Uterus (tissue), 2 donors: Measurements from ENCODE around the gene DNAH12.

ENCODE experiments used
- POLR2A ChIP-seq, 2 donors: fragments of 450-650 bp; IDR thresholded peaks; one replicate each; pipeline ENCODE4 v1.6.1; 2016; ENCODE audit warnings: antibody characterized with exemption in 2 of 2, mild to moderate bottlenecking in 1 of 2, moderate library complexity in 1 of 2
- TF ChIP-seq, protein P1 (sequence below), 4 experiments: fragments of 200-600 bp in 2 of 4; fragments of 450-650 bp in 2 of 4; sonication (generic) in 2 of 4; IDR thresholded peaks; one replicate each; pipeline ENCODE4 v1.5.1; 2016 to 2019; ENCODE audit warnings: antibody characterized with exemption in 4 of 4, mild to moderate bottlenecking in 2 of 4, moderate library complexity in 1 of 4

DNA sequence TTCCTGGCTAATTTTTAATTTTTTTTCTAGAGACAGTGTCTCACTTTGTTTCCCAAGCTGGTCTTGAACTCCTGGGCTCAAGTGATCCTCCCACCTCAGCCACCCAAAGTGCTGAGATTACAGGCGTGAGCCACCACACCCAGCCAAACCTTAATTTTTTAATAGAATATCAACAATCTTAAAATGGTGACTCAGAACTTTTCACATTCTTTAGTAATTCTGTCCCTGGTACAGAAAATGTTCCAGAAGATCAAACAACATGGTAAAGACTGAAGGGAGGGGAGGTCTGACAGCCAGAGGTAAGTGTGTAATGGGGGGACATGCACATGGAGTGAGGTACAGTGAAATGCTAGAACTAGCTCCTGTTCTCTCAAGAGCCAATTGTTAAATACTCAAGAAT, 38.2 kb downstream of the DNAH12 start:
- TF ChIP-seq, protein P1, sequence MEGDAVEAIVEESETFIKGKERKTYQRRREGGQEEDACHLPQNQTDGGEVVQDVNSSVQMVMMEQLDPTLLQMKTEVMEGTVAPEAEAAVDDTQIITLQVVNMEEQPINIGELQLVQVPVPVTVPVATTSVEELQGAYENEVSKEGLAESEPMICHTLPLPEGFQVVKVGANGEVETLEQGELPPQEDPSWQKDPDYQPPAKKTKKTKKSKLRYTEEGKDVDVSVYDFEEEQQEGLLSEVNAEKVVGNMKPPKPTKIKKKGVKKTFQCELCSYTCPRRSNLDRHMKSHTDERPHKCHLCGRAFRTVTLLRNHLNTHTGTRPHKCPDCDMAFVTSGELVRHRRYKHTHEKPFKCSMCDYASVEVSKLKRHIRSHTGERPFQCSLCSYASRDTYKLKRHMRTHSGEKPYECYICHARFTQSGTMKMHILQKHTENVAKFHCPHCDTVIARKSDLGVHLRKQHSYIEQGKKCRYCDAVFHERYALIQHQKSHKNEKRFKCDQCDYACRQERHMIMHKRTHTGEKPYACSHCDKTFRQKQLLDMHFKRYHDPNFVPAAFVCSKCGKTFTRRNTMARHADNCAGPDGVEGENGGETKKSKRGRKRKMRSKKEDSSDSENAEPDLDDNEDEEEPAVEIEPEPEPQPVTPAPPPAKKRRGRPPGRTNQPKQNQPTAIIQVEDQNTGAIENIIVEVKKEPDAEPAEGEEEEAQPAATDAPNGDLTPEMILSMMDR (IDR thresholded peaks at IDR 0.05) = no peak
- no peak for TF ChIP-seq POLR2A (IDR thresholded peaks at IDR 0.05)
